Measurements from ENCODE around the gene FGFR2.

- TF ChIP-seq CTCF (IDR thresholded peaks at IDR 0.05) (no peak), POLR2A (IDR thresholded peaks at IDR 0.05) (no peak)
Measured at GRCh38 chr10:121624836-121625486, 26.7 kb upstream of the FGFR2 start.
